ENCODE data around the gene ERMP1.
"Not testable (repeated sequence)": the region's sequence is repeated elsewhere in the genome, so short reads cannot be mapped to it uniquely, and the experiment has no call there.

The ERMP1 gene

GRCh38 chr9:5832538-5833529 lies at the start of gene ERMP1:
ERMP1 (minus strand) TSS chr9:5833117; CDS start chr9:5833027, 90 bp downstream.
- DNase-seq (ENCODE audit: low read depth) = peak; percentile 40

DNA sequence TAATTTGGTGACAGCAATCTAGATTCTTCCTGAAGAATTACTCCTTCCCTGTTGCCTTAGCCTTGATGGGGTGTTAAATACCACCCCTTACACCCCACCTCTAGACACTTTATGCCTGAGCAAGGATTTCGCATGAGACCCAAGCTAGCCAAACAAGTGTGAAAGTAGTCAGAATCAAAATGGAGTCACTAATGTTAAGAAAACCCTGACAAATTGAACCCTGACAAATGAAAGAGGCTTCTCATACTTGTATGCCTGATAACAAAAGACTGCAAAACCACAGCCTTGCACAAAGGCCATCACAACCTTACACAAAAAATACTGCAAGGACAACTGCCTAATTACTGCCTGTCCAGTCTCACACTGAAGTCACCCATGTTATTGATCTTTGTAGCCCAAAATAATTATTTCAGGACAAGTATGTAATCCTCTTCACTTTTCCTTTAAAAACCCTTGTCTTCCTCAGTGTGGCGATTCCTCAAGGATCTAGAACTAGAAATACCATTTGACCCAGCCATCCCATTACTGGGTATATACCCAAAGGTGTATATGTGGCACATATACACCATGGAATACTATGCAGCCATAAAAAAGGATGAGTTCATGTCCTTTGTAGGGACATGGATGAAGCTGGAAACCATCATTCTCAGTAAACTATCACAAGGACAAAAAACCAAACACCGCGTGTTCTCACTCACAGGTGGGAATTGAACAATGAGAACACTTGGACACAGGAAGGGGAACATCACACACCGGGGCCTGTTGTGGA lies 49.5 kb upstream of the ERMP1 start:
- not testable (repeated sequence) for DNase-seq (ENCODE audit: low read depth)

DNA sequence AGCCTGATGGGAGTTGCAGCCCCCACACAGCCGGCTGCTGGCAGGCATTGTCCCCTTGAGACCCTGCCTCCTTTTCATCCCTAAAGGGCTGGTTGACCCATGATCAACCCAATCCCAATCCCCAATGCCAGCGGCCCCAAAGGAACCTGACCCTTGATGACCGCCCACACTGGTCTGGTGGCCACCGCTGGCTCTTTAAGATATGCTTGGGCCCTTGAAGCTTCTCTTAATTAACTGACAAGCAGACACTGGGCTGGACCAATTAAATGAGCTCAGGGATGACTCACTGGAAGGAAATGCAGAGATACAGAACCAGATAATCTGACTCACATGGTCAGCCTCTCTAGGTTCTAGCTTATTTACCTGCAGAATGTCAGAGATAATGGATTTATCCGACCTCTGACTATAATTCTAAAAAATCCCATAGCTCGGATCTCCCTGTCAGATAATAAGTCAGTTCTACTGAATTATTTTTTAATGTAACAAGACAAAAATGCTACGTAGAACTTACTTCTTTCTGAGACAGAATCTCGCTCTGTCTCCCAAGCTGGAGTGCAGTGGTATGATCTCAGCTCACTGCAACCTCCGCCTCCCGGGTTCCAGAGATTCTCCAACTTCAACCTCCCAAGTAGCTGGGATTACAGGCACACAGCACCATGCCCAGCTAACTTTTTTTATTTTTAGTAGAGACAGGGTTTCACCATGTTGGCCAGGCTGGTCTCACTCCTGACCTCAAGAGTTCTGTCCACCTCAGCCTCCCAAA lies 46.7 kb upstream of the ERMP1 start:
- DNase-seq (ENCODE audit: low read depth) = peak; percentile 80

DNA sequence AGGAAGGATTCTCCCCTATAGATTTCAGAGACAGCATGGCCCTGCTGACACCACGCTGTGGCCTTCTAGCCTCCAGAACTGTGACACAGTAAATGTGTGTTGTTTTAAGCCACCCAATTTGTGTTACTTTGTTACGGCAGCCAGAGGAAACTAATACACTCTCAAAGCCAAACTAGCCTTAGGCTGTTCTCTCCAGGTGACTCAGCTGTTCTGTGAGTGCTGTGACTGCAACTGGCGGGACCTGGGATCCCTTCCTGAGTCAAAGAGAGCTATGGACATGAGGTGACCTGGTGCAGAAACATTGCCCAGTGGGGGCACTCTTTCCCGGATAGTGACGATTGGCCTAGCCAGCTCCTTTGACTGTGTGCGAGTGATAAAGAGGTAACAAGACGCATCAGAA lies 43.8 kb upstream of the ERMP1 start:
- no peak for DNase-seq (ENCODE audit: low read depth)

DNA sequence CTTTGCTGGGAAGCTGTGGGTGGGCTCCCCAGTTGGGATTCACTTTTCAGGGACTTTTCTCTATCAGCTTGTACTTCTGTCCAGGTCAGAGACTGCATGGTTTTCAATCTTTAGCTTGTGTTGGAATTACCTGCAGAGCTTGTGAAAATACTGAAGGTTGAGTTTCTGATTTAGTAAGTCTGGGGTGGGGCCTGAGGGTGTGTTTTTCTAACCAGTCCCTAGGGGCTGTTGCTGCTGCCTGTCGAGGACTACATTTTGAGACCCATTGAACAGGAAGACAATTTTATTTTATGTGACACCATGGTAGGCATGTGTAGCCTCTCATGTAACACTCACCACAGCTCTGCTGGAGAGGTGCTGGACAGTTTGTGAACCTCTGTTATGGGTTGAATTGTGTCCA lies 43.1 kb upstream of the ERMP1 start:
- no peak for DNase-seq (ENCODE audit: low read depth)

- DNase-seq (ENCODE audit: low read depth) = no peak
Measured at GRCh38 chr9:5874048-5874447, 41.1 kb upstream of the ERMP1 start.

DNA sequence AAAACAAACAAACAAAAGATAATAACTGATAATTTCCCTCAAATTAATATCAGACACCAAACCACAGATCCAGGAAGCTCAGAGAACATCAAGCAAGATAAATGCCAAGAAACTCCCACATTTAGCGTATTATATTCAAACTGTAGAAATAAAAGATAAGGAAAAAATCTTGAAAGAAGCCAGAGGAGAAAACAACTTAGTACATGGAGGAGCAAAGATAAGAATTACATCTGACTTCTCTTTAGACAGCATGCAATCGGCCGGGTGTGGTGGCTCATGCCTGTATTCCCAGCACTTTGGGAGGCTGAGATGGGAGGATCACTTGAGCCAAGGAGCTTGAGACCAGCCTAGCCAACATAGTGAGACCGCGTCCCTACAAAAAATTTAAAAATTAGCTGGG lies 40.5 kb upstream of the ERMP1 start:
- no peak for DNase-seq (ENCODE audit: low read depth)

DNA sequence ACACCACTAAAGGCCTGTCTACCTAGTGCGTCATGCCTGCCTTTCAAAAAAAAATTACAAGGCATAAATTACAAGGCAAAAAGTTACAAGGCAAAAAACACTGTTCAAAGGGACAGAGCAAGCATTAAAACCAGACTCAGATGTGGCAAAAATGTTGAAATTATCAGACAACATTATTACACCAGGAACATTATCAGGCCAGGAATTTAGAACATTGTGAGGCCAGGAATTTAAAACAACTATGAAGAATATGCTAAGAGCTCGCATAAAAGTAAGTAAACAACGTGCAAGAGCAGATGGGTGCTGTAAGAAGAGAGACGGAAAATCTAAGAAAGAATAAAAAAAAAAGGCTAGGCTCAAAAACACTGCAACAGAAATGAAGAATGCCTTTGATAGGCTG lies 39.6 kb upstream of the ERMP1 start:
- no peak for DNase-seq (ENCODE audit: low read depth)

- DNase-seq (ENCODE audit: low read depth) = no peak
Measured at GRCh38 chr9:5871785-5872184, 38.9 kb upstream of the ERMP1 start.

DNA sequence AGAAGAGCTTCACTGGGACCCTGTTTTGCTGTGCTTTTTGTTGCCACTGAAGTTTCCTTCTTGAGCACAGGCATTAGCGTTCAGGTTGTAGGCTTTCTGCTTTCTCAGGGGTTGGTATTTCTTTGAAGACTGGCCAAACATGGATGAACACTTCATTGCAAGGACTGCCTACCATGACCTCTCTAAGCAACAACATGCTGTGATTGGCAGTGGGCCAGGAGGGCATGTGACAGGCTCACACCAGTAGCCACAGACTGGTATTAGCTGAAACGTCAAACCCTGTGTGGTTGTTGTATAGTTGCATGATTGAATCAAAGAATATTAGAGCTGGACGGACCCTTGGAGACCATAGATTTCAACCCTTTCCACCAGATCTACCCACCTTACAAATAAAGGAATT lies 37.8 kb upstream of the ERMP1 start:
- DNase-seq (ENCODE audit: low read depth) = no peak

DNA sequence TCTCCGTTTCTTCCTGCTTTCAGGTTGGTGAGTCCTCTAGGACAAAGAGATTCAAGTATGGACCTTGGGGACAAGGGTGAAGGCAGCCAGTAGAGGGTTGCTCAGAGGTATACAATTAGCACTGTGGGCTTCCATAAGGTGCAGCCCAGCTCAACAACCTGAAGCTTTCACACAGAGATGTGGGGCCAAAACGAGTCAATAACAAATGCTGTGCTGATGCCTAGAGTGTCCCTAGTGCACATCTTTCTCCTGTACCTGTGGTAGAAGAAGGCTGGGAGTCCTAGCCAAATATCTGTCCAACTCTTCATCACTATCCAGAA lies 37.1 kb upstream of the ERMP1 start:
- DNase-seq (ENCODE audit: low read depth) = no peak

- no peak for DNase-seq (ENCODE audit: low read depth)
Measured at GRCh38 chr9:5869315-5870019, 36.5 kb upstream of the ERMP1 start.

- no peak for DNase-seq (ENCODE audit: low read depth)
Measured at GRCh38 chr9:5868235-5868634, 35.3 kb upstream of the ERMP1 start.

GRCh38 chr9:5866685-5867084 lies 33.8 kb upstream of the ERMP1 start:
- DNase-seq (ENCODE audit: low read depth) = no peak

DNA sequence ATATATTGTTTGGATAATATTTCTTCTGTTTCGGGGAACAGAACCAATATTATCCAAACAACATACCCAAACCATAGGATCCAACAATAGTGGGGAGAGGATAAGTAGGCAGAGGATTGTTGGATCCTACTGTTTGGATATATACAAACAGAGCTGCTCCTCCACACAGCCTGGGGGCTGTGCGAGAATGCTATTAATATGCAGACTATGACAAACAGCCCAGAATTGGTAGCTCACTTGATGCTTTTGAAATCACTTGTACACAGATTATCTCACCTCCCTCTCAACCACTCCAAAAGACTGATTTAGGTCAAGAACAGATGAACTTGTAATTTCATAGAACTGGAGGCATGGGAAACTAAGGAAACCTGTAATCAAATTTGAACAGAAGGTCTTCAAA lies 33.4 kb upstream of the ERMP1 start:
- no peak for DNase-seq (ENCODE audit: low read depth)

DNA sequence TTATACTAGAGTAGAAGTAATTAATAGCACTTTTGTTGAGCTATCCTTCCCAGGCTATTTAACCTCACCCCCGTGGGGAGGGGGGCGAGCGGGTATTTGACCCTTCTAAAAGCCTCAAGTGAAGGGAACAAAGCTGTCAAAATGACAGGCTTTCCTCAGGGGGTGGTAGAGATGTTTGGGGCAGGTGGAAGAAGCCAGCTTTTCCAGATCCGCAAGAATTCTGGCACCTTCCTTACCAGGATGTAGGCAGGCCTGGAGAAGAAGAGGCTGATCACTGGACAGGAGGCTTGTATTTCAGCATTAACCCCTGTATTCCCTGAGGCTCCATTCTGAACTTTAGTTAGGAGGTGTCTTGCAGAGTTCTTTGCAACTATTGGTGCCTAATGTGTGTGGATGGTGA lies 31.5 kb upstream of the ERMP1 start:
- DNase-seq (ENCODE audit: low read depth) = no peak

DNA sequence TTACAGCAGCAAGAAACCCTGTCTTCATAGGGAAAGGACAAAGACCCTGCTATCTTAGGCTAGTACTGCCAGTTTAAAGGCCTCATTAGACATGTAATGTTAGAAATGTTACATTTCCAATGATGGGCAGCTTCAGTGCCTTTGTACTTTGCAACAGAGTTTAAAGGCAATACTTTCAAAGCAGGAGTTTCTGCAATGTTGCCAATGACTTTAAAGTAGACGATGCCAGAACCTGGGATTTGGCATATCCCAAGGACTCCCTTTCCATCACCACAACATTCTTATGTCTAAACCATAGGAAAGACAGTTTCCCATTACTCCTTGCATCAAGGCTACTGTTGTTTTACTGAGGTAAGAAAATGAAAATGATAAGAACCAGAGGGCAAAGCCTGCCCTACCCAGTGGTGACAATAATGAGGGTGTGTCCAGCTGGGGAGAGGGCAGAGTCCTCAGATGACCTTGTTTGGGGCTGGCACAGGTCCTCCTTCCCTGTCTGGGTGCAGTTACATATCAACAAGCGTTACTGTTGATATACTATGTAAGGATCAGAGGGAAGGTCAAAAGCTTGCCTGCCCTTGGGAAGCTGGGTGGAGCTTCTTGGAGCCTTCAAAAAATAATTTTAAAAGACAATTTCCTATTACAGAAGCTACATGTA lies 30.3 kb upstream of the ERMP1 start:
- no peak for DNase-seq (ENCODE audit: low read depth)

DNA sequence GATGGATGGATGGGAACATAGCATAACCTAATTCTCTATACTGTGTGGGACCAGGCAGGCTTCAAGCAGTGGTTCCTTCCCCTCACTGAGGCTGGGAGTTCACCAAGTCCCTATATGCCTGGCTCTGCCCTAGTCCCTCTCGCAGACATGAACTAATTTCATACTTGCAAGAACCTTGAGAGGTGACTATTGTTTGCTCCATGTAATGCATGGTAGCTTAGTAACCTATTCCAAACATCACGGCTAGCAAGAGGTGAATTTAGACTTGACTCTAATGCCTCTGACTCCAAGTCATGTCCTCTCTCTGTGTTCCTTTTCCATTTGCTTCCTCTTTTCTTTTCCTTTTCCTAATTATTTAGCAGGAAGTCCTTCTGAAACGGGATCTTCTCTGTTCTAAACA lies 25.9 kb upstream of the ERMP1 start:
- no peak for DNase-seq (ENCODE audit: low read depth)

- DNase-seq (ENCODE audit: low read depth) = no peak
Measured at GRCh38 chr9:5857928-5858327, 25.0 kb upstream of the ERMP1 start.

- no peak for DNase-seq (ENCODE audit: low read depth)
Measured at GRCh38 chr9:5854063-5854790, 21.3 kb upstream of the ERMP1 start.

DNA sequence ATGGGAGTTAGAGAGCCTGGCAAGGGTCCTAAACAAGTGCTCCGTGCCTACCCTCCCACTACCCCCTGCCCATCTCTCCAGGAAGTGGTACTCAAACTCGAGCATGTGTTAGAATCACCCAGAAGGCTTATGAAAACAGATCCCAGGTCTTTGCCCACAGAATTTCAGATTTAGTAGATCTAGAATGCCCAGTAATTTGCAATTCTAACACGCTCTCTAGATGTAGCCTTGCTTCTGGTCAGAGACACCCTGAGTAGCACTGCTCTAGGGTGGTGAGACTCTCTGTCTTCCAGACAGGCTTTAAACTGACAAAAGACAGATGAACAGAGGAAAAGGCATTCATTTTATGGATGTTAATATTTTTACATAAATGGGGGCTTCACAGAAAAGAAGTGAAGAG lies 20.7 kb upstream of the ERMP1 start:
- no peak for DNase-seq (ENCODE audit: low read depth)
